GM18517 (cell line): ENCODE results near the gene CCDC180.
"Not testable (repeated sequence)": the region's sequence is repeated elsewhere in the genome, so short reads cannot be mapped to it uniquely, and the experiment has no call there.

Source experiments
- ATAC-seq: cut with Tn5 transposase; IDR thresholded peaks from one replicate; pipeline ENCODE4 v1.9.1; 2021; ENCODE audit warnings: mild to moderate bottlenecking, moderate library complexity; ENCODE audit not compliant: unreplicated experiment

Gene CCDC180

GRCh38 chr9:97310023-97310422 lies 2.6 kb downstream of the CCDC180 start:
- ATAC-seq, result no peak

GRCh38 chr9:97310896-97311295 lies 3.4 kb downstream of the CCDC180 start:
- no peak for ATAC-seq

GRCh38 chr9:97311798-97312500 lies 4.5 kb downstream of the CCDC180 start:
- ATAC-seq, result no peak

- no peak for ATAC-seq
These were observed 5.1 kb downstream of the CCDC180 start for GRCh38 chr9:97312556-97312955.

- no peak for ATAC-seq
These were observed 5.8 kb downstream of the CCDC180 start for GRCh38 chr9:97313243-97313642.

- ATAC-seq, result no peak
These were observed 6.3 kb downstream of the CCDC180 start for GRCh38 chr9:97313746-97314145.

GRCh38 chr9:97314503-97314902 lies 7.0 kb downstream of the CCDC180 start:
- no peak for ATAC-seq

GRCh38 chr9:97315550-97315949 lies 8.1 kb downstream of the CCDC180 start:
- no peak for ATAC-seq

- ATAC-seq, result no peak
These were observed 9.4 kb downstream of the CCDC180 start for GRCh38 chr9:97316904-97317303.

- no peak for ATAC-seq
These were observed 11.0 kb downstream of the CCDC180 start for GRCh38 chr9:97318433-97318832.

- no peak for ATAC-seq
These were observed 11.9 kb downstream of the CCDC180 start for GRCh38 chr9:97319395-97319794.

- ATAC-seq, result no peak
These were observed 12.7 kb downstream of the CCDC180 start for GRCh38 chr9:97320080-97320642.

- no peak for ATAC-seq
These were observed 13.8 kb downstream of the CCDC180 start for GRCh38 chr9:97321251-97321650.

- no peak for ATAC-seq
These were observed 14.2 kb downstream of the CCDC180 start for GRCh38 chr9:97321691-97322090.

GRCh38 chr9:97322105-97322504 lies 14.6 kb downstream of the CCDC180 start:
- ATAC-seq, result no peak

GRCh38 chr9:97324954-97325353 lies 17.5 kb downstream of the CCDC180 start:
- ATAC-seq, result no peak

GRCh38 chr9:97327562-97327961 lies 20.1 kb downstream of the CCDC180 start:
- no peak for ATAC-seq

GRCh38 chr9:97332993-97333392 lies 25.5 kb downstream of the CCDC180 start:
- ATAC-seq, result no peak

GRCh38 chr9:97335622-97336021 lies 28.2 kb downstream of the CCDC180 start:
- not testable (repeated sequence) for ATAC-seq

GRCh38 chr9:97348871-97349270 lies 41.4 kb downstream of the CCDC180 start:
- no peak for ATAC-seq

GRCh38 chr9:97349400-97349799 lies 41.9 kb downstream of the CCDC180 start:
- no peak for ATAC-seq

- no peak for ATAC-seq
These were observed 47.2 kb downstream of the CCDC180 start for GRCh38 chr9:97354637-97355036.

- ATAC-seq, result no peak
These were observed 49.6 kb downstream of the CCDC180 start for GRCh38 chr9:97357056-97357455.
